Subcutaneous adipose tissue (tissue), 4 donors: ENCODE measurements around the gene GPR82. TPM values are rescaled to one million over a fixed set of nuclear protein-coding genes. Genes with fewer than 3 reads are reported as not detected.

ENCODE experiments used
- CTCF ChIP-seq: fragments of 450-650 bp; IDR thresholded peaks from one replicate; pipeline ENCODE4 v1.5.1; 2016; ENCODE audit warnings: low read depth, mild to moderate bottlenecking, control low read depth, antibody characterized with exemption, moderate library complexity
- small RNA-seq: library from RNA; depleted of rRNA; stranded (forward); fragments of <200 nt; gene quantifications from one replicate; pipeline ENCODE3, GENCODE V24; 2016
- total RNA-seq, 4 donors: library from RNA; depleted of rRNA; stranded (reverse); fragments of >200 nt; gene quantifications; one replicate each; pipeline ENCODE4 v1.1.0, GENCODE V29; 2016

Gene GPR82
- total RNA-seq, 4 donors from 2014 or later, result 0.16 to 1.4 (median 0.30) TPM

- TF ChIP-seq CTCF, result no peak
These were observed 37.2 kb downstream of the GPR82 start for GRCh38 chrX:41761169-41761568.

- no peak for TF ChIP-seq CTCF
These were observed 37.7 kb downstream of the GPR82 start for GRCh38 chrX:41761702-41762101.

DNA sequence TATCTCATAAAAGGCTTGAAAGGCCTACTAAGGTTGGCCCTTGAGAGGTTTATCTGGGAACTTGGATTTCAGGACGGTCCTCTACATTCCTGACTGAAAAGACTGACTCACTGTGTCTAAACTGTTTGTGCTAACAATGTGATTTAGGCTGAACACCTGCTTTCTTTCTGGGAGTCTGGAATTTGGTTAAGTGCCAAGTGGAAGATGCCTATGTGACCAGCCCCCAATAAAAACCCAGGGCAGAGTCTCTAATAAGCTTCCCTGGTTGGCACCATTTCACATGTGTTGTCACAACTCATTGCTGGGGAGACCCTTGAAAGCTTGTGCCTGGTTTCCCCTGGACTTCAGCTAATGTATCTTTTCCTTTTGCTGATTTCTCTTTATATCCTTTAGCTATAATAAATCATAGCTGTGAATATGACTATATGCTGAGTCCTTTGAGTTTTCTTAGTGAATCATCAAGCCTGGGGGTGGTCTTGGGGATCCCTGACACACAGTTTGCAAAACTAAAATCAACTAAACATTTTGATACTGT is 55.1 kb downstream of the GPR82 start:
- TF ChIP-seq CTCF, result no peak

Small RNA genes within 50 kb of the gene (small RNA-seq; reads per million reads assigned to genes)
- not detected for gene RN7SL144P

Other genes starting within 250 kb of the GPR82 start
- gene GPR34, start 35.2 kb upstream of the GPR82 start, total RNA-seq, result 10 to 100 TPM; 16.2 to 66.3 (median 55.6) TPM
- gene CASK, start 199.4 kb downstream of the GPR82 start, total RNA-seq, result 10 to 100 TPM; 27.4 to 48.1 (median 32.5) TPM